ENCODE results near the gene PDCD5.
"Not testable (repeated sequence)": the region's sequence is repeated elsewhere in the genome, so short reads cannot be mapped to it uniquely, and the experiment has no call there.

The PDCD5 gene

GRCh38 chr19:32580353-32580900 is 563 bp upstream of the PDCD5 start:
- DNase-seq, result no peak

DNA sequence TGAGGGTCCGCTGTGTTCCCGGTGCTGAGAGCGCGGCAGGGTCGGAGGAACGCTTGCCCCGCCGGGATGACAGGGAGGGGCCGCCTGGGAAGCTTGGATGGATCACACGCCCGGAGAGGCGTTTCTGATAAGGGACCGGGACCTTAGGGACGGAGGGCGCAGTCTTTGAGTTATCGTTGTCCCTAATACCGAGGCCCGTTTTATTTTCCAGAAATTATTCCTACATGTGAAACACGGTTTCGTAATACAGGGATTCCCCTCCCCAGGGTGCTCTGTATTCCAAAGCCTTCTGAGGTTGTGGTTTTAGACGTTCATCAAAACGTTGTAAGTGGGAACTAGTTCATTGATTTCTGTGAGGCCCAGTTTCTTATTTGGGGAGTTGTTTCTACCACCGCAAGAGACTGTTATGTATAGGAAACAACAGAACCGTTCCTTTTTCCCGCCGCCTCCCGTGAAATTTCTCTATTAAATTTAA is 752 bp downstream of the PDCD5 start:
- no peak for DNase-seq

GRCh38 chr19:32587747-32588504 is 6.9 kb downstream of the PDCD5 start:
- not testable (repeated sequence) for DNase-seq

DNA sequence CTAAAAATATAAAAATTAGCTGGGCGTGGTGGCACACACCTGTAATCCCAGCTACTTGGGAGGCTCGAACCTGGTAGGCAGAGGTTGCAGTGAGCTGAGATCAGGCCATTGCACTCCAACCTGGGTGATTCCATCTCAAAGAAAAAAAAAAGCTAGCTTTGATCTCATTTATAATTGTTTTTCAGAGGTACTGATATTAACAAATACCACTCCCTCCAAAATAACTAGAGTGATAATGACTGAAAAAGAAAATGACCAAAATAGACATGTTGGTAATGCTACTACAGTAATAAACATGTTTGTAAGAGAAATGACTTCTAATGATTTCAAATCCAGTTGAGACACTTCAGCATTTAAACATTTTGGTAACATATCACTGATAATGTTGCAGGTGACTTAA is 13.0 kb downstream of the PDCD5 start:
- DNase-seq, result no peak

DNA sequence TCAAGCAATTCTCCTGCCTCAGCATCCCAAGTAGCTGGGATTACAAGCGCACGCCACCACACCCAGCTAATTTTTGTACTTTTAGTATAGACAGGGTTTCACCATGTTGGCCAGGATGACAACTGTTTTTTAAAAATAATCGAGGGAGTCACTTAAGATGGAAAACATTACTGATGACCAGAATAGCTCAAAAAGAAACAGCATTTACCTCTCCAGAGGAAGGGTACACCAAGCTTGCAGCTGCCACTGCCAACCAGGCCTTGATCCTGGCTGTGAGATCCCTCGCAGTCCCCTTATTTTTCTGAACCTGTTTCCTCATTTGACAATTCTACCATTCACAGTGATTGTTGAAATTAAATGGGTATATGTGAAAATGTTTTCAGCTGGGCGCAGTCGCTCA is 14.5 kb downstream of the PDCD5 start:
- no peak for DNase-seq

DNA sequence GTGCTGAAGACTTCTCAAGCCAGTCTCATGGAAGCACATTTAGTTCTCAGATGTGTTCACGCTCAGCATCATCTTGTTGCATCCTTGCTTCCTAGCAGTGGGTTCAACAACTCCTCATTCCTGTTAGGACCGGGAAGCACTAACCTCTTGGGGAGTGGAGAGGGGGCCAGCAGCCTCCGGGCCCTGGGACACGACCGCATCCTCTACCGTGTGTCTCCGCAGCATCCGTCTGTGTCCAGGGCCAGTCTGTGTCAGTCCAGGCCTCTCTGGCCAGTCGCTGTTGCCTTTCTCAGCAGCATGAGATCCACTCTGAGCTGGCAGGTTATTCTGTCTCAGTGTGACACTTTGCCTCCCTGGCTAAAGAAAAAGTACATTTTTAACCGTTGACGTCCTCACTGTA is 17.0 kb downstream of the PDCD5 start:
- no peak for DNase-seq

- no peak for DNase-seq
These were observed 18.3 kb downstream of the PDCD5 start for GRCh38 chr19:32599258-32599657.

GRCh38 chr19:32599736-32600157 is 18.8 kb downstream of the PDCD5 start:
- peak; percentile 13 to 35 for DNase-seq

- no peak for DNase-seq
These were observed 23.0 kb downstream of the PDCD5 start for GRCh38 chr19:32603961-32604360.

- DNase-seq, result no peak
These were observed 24.6 kb downstream of the PDCD5 start for GRCh38 chr19:32605544-32605943.

GRCh38 chr19:32606289-32606688 is 25.3 kb downstream of the PDCD5 start:
- no peak for DNase-seq

- no peak for DNase-seq
These were observed 26.5 kb downstream of the PDCD5 start for GRCh38 chr19:32607479-32607878.

- no peak for DNase-seq
These were observed 30.2 kb downstream of the PDCD5 start for GRCh38 chr19:32611161-32611560.

DNA sequence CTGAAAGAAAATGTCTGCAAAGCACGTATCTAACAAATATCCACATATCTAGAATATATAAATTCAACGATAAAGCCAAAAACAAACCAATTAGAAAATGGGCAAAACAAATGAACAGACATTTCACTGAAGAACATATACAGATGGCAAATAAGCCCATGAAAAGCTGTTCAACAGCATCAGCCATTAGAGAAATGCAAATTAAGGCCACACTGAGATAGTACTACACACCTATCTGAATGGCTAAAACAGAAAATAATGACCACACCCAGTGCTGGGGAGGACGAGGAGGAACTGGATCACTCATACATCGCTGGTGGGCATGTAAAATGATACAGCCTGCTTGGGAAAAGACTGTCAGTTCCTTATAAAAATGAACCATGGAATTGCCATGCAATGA is 32.0 kb downstream of the PDCD5 start:
- DNase-seq, result no peak

DNA sequence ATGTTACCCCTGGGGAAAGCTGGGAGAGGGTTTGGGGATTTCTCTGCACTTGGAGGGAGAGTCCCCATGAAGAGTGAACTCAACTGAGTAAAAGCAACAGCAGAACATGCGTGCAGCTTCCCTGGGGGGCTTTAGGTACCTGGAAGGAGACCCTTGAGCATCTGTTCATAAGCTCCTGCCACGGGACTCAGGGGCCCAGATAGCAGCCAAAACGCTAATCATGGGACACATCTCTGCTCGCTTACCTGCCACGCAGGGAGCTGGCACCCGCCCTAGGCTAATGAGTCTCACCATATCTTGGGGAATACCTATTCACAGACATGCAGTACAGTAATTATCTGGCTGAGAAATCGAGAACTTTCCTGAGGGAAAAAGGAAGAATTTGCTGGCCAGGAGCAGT is 33.9 kb downstream of the PDCD5 start:
- DNase-seq, result no peak

- DNase-seq, result no peak
These were observed 34.6 kb downstream of the PDCD5 start for GRCh38 chr19:32615569-32615968.

GRCh38 chr19:32619051-32619685 is 38.2 kb downstream of the PDCD5 start:
- no peak for DNase-seq

DNA sequence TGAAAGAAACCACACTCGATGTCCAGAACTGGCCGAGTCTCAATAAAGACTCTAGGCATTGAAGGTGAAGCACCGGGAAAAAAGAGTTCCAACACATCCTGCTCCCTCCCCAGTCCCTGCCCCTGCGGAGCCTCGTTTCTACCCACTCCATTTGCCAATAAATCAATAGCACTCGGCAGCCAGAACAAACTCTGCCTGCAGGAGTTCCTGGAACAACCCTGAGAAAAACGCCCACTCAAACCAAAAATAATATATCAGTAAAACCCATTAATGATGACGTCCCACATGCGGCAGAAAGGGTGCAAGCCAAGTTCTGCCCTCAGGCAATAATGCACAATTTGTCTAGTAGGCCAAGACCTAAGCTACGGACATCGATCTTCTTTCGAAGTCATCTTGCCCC is 41.0 kb downstream of the PDCD5 start:
- DNase-seq, result no peak

- no peak for DNase-seq
These were observed 43.4 kb downstream of the PDCD5 start for GRCh38 chr19:32624410-32624809.

GRCh38 chr19:32626969-32627368 is 46.0 kb downstream of the PDCD5 start:
- DNase-seq, result no peak

DNA sequence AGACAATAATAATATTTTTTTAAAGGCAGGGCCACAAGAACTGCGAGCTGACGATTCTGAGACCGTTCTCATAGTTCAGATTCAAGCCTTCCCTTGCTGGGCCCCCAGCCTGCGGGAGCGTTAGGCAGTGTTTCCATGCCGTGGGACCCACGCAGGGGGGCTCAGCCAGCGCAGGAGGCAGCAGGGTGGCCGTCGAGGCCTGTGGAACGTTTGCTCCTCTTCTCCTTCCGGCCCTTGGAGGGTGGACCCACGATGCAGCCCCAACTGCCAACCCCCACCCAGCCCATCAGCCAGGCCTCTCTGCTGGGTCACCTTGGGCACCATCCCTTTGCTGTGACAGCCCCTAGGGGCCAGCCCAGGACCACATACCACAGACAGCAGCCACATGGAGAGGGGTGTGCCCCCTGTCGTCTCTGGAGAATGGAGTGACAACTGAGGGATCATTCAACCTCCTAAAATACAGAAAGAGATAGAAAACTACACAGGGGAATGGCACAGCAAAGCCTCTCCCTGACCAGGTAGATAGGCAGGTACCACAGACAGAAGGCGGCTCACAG is 46.8 kb downstream of the PDCD5 start:
- no peak for DNase-seq

GRCh38 chr19:32630338-32630737 is 49.3 kb downstream of the PDCD5 start:
- DNase-seq, result no peak

DNA sequence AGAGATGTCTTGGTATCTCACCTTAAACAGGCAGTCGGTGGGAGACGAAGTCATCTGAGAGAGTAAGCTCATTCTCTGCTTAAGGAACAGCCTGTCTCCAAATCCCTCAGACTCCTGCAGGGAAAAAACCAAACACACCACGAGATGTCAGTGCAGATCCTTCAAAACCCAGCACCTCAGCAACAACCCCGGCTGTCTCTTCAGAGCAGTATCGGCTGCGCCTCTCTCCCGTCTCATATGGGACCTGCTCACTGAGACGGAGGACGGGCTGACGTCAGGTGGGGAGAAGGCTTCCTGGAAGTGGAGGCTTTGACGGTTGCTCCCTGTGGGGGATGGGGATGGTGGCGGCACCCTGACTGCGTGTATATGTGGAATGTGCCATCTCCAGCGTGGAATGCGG is 50.4 kb downstream of the PDCD5 start:
- DNase-seq, result no peak

Data from activated CD4-positive, alpha-beta T cell treated with anti-CD3 and anti-CD28 coated beads, Interleukin-2, amount 50 U/mL, for 48 hours (primary cell).